IPS-18a (cell line): ENCODE data around the gene CITED4.
A peak's percentile ranks its signal among the peaks of the same experiment; 100 is the strongest.

Experiments
- H3K27ac ChIP-seq: one replicate; pipeline ENCODE4 v1.5.1; 2013; ENCODE audit warnings: low read length
- H3K27me3 ChIP-seq: one replicate; pipeline ENCODE4 v1.6.1; 2013; ENCODE audit warnings: mild to moderate bottlenecking, low read length; ENCODE audit not compliant: control insufficient read depth, insufficient read depth
- H3K36me3 ChIP-seq: one replicate; pipeline ENCODE4 v1.6.1; 2013; ENCODE audit warnings: low read depth, low read length; ENCODE audit not compliant: control insufficient read depth
- H3K4me1 ChIP-seq: one replicate; pipeline ENCODE4 v1.6.1; 2013; ENCODE audit warnings: low read depth, low read length; ENCODE audit not compliant: control insufficient read depth
- H3K4me3 ChIP-seq: one replicate; pipeline ENCODE4 v1.5.1; 2013; ENCODE audit warnings: low read length
- H3K9ac ChIP-seq: one replicate; pipeline ENCODE4 v1.6.1; 2013; ENCODE audit warnings: mild to moderate bottlenecking, low read length, moderate library complexity
- H3K9me3 ChIP-seq: one replicate; pipeline ENCODE4 v1.6.1; 2013; ENCODE audit warnings: low read depth, low read length; ENCODE audit not compliant: control insufficient read depth

Gene CITED4

GRCh38 chr1:40862008-40862863 lies at the start of gene CITED4:
CITED4 (minus strand) TSS chr1:40862363; CDS start chr1:40862127, 236 bp downstream.
- no peaks in the 10 kb centered on the region for H3K36me3 ChIP-seq
- no peaks in the 10 kb centered on the region for H3K9me3 ChIP-seq
- no peak within 1 kb of the TSS for H3K27ac ChIP-seq
- peak within 1 kb of the TSS; percentile 58 for H3K9ac ChIP-seq
- peaks cover 20% of the 10 kb centered on the region for H3K27me3 ChIP-seq
- H3K4me1 ChIP-seq: peaks cover 7% of the 10 kb centered on the region
- H3K4me3 ChIP-seq: peak within 1 kb of the TSS; percentile 59

GRCh38 chr1:40911105-40911504 lies 48.9 kb upstream of the CITED4 start:
- Histone ChIP-seq H3K4me1 (no peaks in the 10 kb centered on the region), H3K4me3 (no peak overlapping the region), H3K9me3 (no peaks in the 10 kb centered on the region), H3K36me3 (no peaks in the 10 kb centered on the region), H3K27ac (no peak overlapping the region), H3K27me3 (no peaks in the 10 kb centered on the region), H3K9ac (no peak overlapping the region)

GRCh38 chr1:40909281-40909680 lies 47.1 kb upstream of the CITED4 start:
- Histone ChIP-seq H3K27me3 (no peaks in the 10 kb centered on the region), H3K9me3 (no peaks in the 10 kb centered on the region), H3K27ac (no peak overlapping the region), H3K9ac (no peak overlapping the region), H3K36me3 (no peaks in the 10 kb centered on the region), H3K4me1 (no peaks in the 10 kb centered on the region), H3K4me3 (no peak overlapping the region)

GRCh38 chr1:40908350-40908749 lies 46.2 kb upstream of the CITED4 start:
- Histone ChIP-seq H3K27ac (no peak overlapping the region), H3K36me3 (no peaks in the 10 kb centered on the region), H3K9me3 (no peaks in the 10 kb centered on the region), H3K27me3 (no peaks in the 10 kb centered on the region), H3K4me1 (no peaks in the 10 kb centered on the region), H3K4me3 (no peak overlapping the region), H3K9ac (no peak overlapping the region)

- Histone ChIP-seq H3K27me3 (no peaks in the 10 kb centered on the region), H3K9ac (no peak overlapping the region), H3K9me3 (no peaks in the 10 kb centered on the region), H3K4me1 (no peaks in the 10 kb centered on the region), H3K27ac (no peak overlapping the region), H3K4me3 (no peak overlapping the region), H3K36me3 (no peaks in the 10 kb centered on the region)
These were observed 45.7 kb upstream of the CITED4 start for GRCh38 chr1:40907899-40908298.

GRCh38 chr1:40906781-40907400 lies 44.7 kb upstream of the CITED4 start:
- Histone ChIP-seq H3K4me1 (no peaks in the 10 kb centered on the region), H3K27ac (no peak overlapping the region), H3K27me3 (no peaks in the 10 kb centered on the region), H3K4me3 (no peak overlapping the region), H3K9ac (no peak overlapping the region), H3K9me3 (no peaks in the 10 kb centered on the region), H3K36me3 (no peaks in the 10 kb centered on the region)

- Histone ChIP-seq H3K27ac (no peak overlapping the region), H3K4me3 (no peak overlapping the region), H3K36me3 (no peaks in the 10 kb centered on the region), H3K9ac (no peak overlapping the region), H3K9me3 (no peaks in the 10 kb centered on the region), H3K4me1 (no peaks in the 10 kb centered on the region), H3K27me3 (no peaks in the 10 kb centered on the region)
These were observed 42.9 kb upstream of the CITED4 start for GRCh38 chr1:40905061-40905460.

- Histone ChIP-seq H3K9ac (no peak overlapping the region), H3K27ac (no peak overlapping the region), H3K4me1 (peaks cover 3% of the 10 kb centered on the region), H3K27me3 (no peaks in the 10 kb centered on the region), H3K36me3 (no peaks in the 10 kb centered on the region), H3K9me3 (no peaks in the 10 kb centered on the region), H3K4me3 (no peak overlapping the region)
These were observed 40.9 kb upstream of the CITED4 start for GRCh38 chr1:40903106-40903505.

- Histone ChIP-seq H3K9ac (no peak overlapping the region), H3K4me1 (peaks cover 3% of the 10 kb centered on the region), H3K4me3 (no peak overlapping the region), H3K9me3 (no peaks in the 10 kb centered on the region), H3K27me3 (no peaks in the 10 kb centered on the region), H3K36me3 (no peaks in the 10 kb centered on the region), H3K27ac (no peak overlapping the region)
These were observed 40.0 kb upstream of the CITED4 start for GRCh38 chr1:40901886-40902852.

GRCh38 chr1:40899230-40899870 lies 37.2 kb upstream of the CITED4 start:
- Histone ChIP-seq H3K36me3 (no peaks in the 10 kb centered on the region), H3K4me1 (peaks cover 3% of the 10 kb centered on the region), H3K4me3 (no peak overlapping the region), H3K27ac (no peak overlapping the region), H3K9ac (no peak overlapping the region), H3K27me3 (no peaks in the 10 kb centered on the region), H3K9me3 (no peaks in the 10 kb centered on the region)

GRCh38 chr1:40898431-40898901 lies 36.3 kb upstream of the CITED4 start:
- no peaks in the 10 kb centered on the region for H3K9me3 ChIP-seq
- H3K27me3 ChIP-seq: no peaks in the 10 kb centered on the region
- H3K4me1 ChIP-seq: peaks cover 3% of the 10 kb centered on the region
- H3K9ac ChIP-seq: no peak overlapping the region
- no peaks in the 10 kb centered on the region for H3K36me3 ChIP-seq
- H3K27ac ChIP-seq: no peak overlapping the region
- no peak overlapping the region for H3K4me3 ChIP-seq
